K562 (cell line): Measurements from ENCODE around the gene NAT10. TPM values are rescaled to one million over a fixed set of nuclear protein-coding genes. Genes with fewer than 3 reads are reported as not detected.

Experiments
- CBFA2T3 ChIP-seq: fragments of 450-650 bp; IDR thresholded peaks from 2 replicates; pipeline ENCODE4 v1.6.1; 2017
- E2F3 ChIP-seq: fragments of 250-450 bp; sonication (Bioruptor Pico); IDR thresholded peaks from 2 replicates; pipeline ENCODE4 v1.4.0; 2020; ENCODE audit warnings: mild to moderate bottlenecking
- EZH2 ChIP-seq: IDR thresholded peaks from 2 replicates; pipeline ENCODE4 v1.6.1; 2012; ENCODE audit warnings: low read depth, mild to moderate bottlenecking, inconsistent platforms, low read length, borderline replicate concordance
- FOSL1 ChIP-seq: fragments of 200-800 bp; sonication (Bioruptor generic); conservative IDR thresholded peaks from 2 replicates; pipeline ENCODE4 v1.6.1; 2016; ENCODE audit warnings: missing genetic modification characterization, missing compliant biosample characterization
- HCFC1 ChIP-seq: IDR thresholded peaks from 2 replicates; pipeline ENCODE4 v1.6.1; 2012; ENCODE audit warnings: low read depth, low read length, improper control_type of control experiment
- HLTF ChIP-seq: fragments of 450-650 bp; IDR thresholded peaks from 2 replicates; pipeline ENCODE4 v1.6.1; 2016
- LARP7 ChIP-seq: fragments of 450-650 bp; IDR thresholded peaks from 2 replicates; pipeline ENCODE4 v1.6.1; 2016
- MCM2 ChIP-seq: fragments of 450-650 bp; IDR thresholded peaks from 2 replicates; pipeline ENCODE4 v1.6.1; 2017; ENCODE audit warnings: low read depth, mild to moderate bottlenecking
- NCOA1 ChIP-seq: fragments of 450-650 bp; IDR thresholded peaks from 2 replicates; pipeline ENCODE4 v1.6.1; 2016; ENCODE audit warnings: low read depth
- POLR2G ChIP-seq: fragments of 200-400 bp; formaldehyde crosslinking; IDR thresholded peaks from 2 replicates; pipeline ENCODE4 v1.6.1; 2017; ENCODE audit warnings: low read depth, mild to moderate bottlenecking, antibody characterized with exemption, low read length, moderate library complexity
- SIN3A ChIP-seq, 2 experiments: fragments of 150-350 bp in 1 of 2; IDR thresholded peaks; 2 replicates each; pipeline ENCODE4 v1.6.1; 2011 to 2016; ENCODE audit warnings: borderline replicate concordance in 2 of 2, low read depth in 2 of 2, low read length in 2 of 2, mild to moderate bottlenecking in 2 of 2, moderate library complexity in 2 of 2; ENCODE audit not compliant: control insufficient read depth in 1 of 2
- TCF3 ChIP-seq: sonication (generic); formaldehyde crosslinking; IDR thresholded peaks from 2 replicates; pipeline ENCODE4 v1.4.0; 2020; ENCODE audit warnings: mild to moderate bottlenecking, missing genetic modification reagents
- TCF7 ChIP-seq: sonication (generic); IDR thresholded peaks from 2 replicates; pipeline ENCODE4 v1.6.1; 2016; ENCODE audit warnings: antibody characterized with exemption, borderline replicate concordance
- TRIM28 ChIP-seq: fragments of 450-650 bp; IDR thresholded peaks from 2 replicates; pipeline ENCODE4 v1.6.1; 2017
- ZNF436 ChIP-seq: fragments of 250-450, 450-650 bp; sonication (Bioruptor Pico); formaldehyde crosslinking; IDR thresholded peaks from 2 replicates; pipeline ENCODE4 v1.7.0; 2020; ENCODE audit warnings: mild to moderate bottlenecking
- polyA plus RNA-seq, 8 experiments: library from polyadenylated mRNA; depleted of rRNA in 4 of 8; stranded (reverse) in 5 of 8; unstranded in 3 of 8; fragments of >200 nt; fragmentation: Nextera tagmentation in 2 of 8; fragmentation: Illumina TruSeq in 1 of 8; extraction: Ambion mirVana in 2 of 8; extraction: Trizol in 1 of 8; gene quantifications; 2 replicates each; pipeline versions ENCODE4 v1.2.1 to v1.2.3, GENCODE V29; 2011 to 2014; ENCODE audit warnings: inconsistent platforms in 1 of 8, missing spikeins in 1 of 8
- total RNA-seq, 7 experiments: library from RNA; depleted of rRNA in 6 of 7; stranded (reverse); fragments of >200 nt in 6 of 7; fragmentation: Illumina TruSeq in 2 of 7; extraction: Trizol in 2 of 7; gene quantifications; 2 replicates each; pipeline versions ENCODE4 v1.2.1 to v1.2.3, GENCODE V29; 2011 to 2021; ENCODE audit warnings: low replicate concordance in 1 of 7
- TF ChIP-seq, protein P1 (sequence below): fragments of 200-600 bp; sonication (generic); IDR thresholded peaks from one replicate; pipeline ENCODE4 v1.6.1; 2012; ENCODE audit warnings: mild to moderate bottlenecking, low read depth, low read length, inconsistent platforms
- TF ChIP-seq, protein P2 (sequence below): fragments of 450-650 bp; formaldehyde crosslinking; IDR thresholded peaks from 2 replicates; pipeline ENCODE4 v1.4.0; 2020; ENCODE audit warnings: mild to moderate bottlenecking, moderate library complexity

NAT10 gene
- total and polyA plus RNA-seq, 9 of the 15 experiments (the other 6 are each of a cell fraction or from before 2014, with no cell fraction given) = 55.4 to 125 (median 86.3) TPM

DNA sequence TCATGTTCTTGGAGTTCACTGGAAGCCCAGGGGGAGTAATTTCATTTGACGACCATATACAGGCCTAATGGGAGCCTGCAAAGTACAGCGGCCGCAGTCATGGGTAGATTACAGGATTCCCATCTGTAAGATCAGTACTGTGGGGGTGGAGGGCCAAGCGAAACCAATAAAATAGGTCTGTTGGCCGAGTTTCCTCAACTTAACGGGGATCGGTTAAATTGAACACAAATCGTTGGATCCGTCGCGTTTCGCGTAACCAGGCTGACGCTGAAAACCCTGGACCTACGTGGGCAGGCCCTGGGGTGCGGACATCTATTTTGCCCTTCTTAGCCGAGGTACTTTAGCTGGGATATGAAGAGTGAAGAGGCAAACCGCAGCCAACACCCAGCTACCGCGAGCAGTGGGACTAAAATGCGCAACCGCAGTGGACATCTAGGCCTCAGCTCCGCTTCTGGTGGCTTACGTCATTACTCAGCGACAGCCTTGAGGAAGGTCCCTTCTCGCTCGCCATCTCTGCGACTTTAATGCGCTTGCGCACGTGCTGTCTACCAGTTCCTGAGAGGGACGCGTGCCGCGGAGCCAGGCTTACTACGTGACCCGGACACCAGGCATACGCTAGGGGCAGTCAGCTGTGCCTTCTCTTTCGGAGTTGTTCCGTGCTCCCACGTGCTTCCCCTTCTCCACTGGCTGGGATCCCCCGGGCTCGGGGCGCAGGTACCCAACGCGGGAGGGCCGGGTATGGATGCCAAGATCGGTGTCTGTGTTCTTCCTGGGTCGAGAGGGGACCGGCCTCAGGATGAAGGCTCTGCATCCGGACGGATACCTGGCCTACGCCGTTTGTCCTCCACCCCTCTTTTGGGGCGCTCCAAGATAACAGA lies at the start of gene NAT10 (continued):
- TF ChIP-seq, protein P1, sequence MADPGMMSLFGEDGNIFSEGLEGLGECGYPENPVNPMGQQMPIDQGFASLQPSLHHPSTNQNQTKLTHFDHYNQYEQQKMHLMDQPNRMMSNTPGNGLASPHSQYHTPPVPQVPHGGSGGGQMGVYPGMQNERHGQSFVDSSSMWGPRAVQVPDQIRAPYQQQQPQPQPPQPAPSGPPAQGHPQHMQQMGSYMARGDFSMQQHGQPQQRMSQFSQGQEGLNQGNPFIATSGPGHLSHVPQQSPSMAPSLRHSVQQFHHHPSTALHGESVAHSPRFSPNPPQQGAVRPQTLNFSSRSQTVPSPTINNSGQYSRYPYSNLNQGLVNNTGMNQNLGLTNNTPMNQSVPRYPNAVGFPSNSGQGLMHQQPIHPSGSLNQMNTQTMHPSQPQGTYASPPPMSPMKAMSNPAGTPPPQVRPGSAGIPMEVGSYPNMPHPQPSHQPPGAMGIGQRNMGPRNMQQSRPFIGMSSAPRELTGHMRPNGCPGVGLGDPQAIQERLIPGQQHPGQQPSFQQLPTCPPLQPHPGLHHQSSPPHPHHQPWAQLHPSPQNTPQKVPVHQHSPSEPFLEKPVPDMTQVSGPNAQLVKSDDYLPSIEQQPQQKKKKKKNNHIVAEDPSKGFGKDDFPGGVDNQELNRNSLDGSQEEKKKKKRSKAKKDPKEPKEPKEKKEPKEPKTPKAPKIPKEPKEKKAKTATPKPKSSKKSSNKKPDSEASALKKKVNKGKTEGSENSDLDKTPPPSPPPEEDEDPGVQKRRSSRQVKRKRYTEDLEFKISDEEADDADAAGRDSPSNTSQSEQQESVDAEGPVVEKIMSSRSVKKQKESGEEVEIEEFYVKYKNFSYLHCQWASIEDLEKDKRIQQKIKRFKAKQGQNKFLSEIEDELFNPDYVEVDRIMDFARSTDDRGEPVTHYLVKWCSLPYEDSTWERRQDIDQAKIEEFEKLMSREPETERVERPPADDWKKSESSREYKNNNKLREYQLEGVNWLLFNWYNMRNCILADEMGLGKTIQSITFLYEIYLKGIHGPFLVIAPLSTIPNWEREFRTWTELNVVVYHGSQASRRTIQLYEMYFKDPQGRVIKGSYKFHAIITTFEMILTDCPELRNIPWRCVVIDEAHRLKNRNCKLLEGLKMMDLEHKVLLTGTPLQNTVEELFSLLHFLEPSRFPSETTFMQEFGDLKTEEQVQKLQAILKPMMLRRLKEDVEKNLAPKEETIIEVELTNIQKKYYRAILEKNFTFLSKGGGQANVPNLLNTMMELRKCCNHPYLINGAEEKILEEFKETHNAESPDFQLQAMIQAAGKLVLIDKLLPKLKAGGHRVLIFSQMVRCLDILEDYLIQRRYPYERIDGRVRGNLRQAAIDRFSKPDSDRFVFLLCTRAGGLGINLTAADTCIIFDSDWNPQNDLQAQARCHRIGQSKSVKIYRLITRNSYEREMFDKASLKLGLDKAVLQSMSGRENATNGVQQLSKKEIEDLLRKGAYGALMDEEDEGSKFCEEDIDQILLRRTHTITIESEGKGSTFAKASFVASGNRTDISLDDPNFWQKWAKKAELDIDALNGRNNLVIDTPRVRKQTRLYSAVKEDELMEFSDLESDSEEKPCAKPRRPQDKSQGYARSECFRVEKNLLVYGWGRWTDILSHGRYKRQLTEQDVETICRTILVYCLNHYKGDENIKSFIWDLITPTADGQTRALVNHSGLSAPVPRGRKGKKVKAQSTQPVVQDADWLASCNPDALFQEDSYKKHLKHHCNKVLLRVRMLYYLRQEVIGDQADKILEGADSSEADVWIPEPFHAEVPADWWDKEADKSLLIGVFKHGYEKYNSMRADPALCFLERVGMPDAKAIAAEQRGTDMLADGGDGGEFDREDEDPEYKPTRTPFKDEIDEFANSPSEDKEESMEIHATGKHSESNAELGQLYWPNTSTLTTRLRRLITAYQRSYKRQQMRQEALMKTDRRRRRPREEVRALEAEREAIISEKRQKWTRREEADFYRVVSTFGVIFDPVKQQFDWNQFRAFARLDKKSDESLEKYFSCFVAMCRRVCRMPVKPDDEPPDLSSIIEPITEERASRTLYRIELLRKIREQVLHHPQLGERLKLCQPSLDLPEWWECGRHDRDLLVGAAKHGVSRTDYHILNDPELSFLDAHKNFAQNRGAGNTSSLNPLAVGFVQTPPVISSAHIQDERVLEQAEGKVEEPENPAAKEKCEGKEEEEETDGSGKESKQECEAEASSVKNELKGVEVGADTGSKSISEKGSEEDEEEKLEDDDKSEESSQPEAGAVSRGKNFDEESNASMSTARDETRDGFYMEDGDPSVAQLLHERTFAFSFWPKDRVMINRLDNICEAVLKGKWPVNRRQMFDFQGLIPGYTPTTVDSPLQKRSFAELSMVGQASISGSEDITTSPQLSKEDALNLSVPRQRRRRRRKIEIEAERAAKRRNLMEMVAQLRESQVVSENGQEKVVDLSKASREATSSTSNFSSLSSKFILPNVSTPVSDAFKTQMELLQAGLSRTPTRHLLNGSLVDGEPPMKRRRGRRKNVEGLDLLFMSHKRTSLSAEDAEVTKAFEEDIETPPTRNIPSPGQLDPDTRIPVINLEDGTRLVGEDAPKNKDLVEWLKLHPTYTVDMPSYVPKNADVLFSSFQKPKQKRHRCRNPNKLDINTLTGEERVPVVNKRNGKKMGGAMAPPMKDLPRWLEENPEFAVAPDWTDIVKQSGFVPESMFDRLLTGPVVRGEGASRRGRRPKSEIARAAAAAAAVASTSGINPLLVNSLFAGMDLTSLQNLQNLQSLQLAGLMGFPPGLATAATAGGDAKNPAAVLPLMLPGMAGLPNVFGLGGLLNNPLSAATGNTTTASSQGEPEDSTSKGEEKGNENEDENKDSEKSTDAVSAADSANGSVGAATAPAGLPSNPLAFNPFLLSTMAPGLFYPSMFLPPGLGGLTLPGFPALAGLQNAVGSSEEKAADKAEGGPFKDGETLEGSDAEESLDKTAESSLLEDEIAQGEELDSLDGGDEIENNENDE = peak; percentile 83
- TF ChIP-seq CBFA2T3 = no peak
- peak; percentile 97 for TF ChIP-seq POLR2G
- no peak; the same call in 1 of the 2 replicates for TF ChIP-seq TCF7
- no peak; the same call in none of the 2 replicates for TF ChIP-seq NCOA1
- no peak for TF ChIP-seq LARP7
- TF ChIP-seq ZNF436 (CRISPR knock-in tag) = no peak; the same call in 1 of the 2 replicates
- TF ChIP-seq HLTF = no peak
- TF ChIP-seq FOSL1 = peak; percentile 36; the same call in 1 of the 2 replicates
- no peak for TF ChIP-seq EZH2
- TF ChIP-seq, protein P2, sequence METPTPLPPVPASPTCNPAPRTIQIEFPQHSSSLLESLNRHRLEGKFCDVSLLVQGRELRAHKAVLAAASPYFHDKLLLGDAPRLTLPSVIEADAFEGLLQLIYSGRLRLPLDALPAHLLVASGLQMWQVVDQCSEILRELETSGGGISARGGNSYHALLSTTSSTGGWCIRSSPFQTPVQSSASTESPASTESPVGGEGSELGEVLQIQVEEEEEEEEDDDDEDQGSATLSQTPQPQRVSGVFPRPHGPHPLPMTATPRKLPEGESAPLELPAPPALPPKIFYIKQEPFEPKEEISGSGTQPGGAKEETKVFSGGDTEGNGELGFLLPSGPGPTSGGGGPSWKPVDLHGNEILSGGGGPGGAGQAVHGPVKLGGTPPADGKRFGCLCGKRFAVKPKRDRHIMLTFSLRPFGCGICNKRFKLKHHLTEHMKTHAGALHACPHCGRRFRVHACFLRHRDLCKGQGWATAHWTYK (CRISPR knock-in tag) = peak; percentile 83; the same call in 1 of the 2 replicates
- peak; percentile 99 for TF ChIP-seq SIN3A (IDR thresholded peaks at IDR 0.05; ENCODE audit: borderline replicate concordance in 2 of 2, control insufficient read depth in 1 of 2, low read depth in 2 of 2, low read length in 2 of 2)
- TF ChIP-seq MCM2 = no peak
- peak; percentile 9 for TF ChIP-seq TCF3 (CRISPR knock-in tag)
- no peak; the same call in 1 of the 2 replicates for TF ChIP-seq TRIM28
- TF ChIP-seq E2F3 = 0 out of 2 replicates have a peak, but pooled peaks have one; percentile 5
- TF ChIP-seq HCFC1 = peak; percentile 88
